ENCODE measurements around the gene TBC1D3E. TPM values are rescaled to one million over a fixed set of nuclear protein-coding genes. Genes with fewer than 3 reads are reported as not detected.
"Not testable (repeated sequence)": the region's sequence is repeated elsewhere in the genome, so short reads cannot be mapped to it uniquely, and the experiment has no call there.

The TBC1D3E gene
- not detected in 2 replicates for total RNA-seq (2014; rRNA removed; shearing (Covaris generic); ENCODE audit: low replicate concordance)

- DNase-seq (ENCODE audit: low read depth); in situ Hi-C loops (cut with HindIII; ENCODE audit: low pct_unique_long_range_greater_than_20kb, low sequenced_read_pairs): not testable (repeated sequence)
Observed at GRCh38 chr17:38127651-38128050, at the start of gene TBC1D3E. TBC1D3E (plus strand) TSS chr17:38127951; CDS start chr17:38129496, 1,545 bp downstream.

- in situ Hi-C loops (cut with HindIII; ENCODE audit: low pct_unique_long_range_greater_than_20kb, low sequenced_read_pairs); DNase-seq (ENCODE audit: low read depth): not testable (repeated sequence)
Observed at GRCh38 chr17:38087344-38087743, 40.4 kb upstream of the TBC1D3E start.

- DNase-seq (ENCODE audit: low read depth), result not testable (repeated sequence)
Observed at GRCh38 chr17:38088120-38088519, 39.6 kb upstream of the TBC1D3E start.

GRCh38 chr17:38094059-38094694, 33.6 kb upstream of the TBC1D3E start:
- in situ Hi-C loops (cut with HindIII; ENCODE audit: low pct_unique_long_range_greater_than_20kb, low sequenced_read_pairs), result not testable (repeated sequence)

More at GRCh38 chr17:38088120-38088519, 39.6 kb upstream of the TBC1D3E start:
- in situ Hi-C loops (cut with HindIII; ENCODE audit: low pct_unique_long_range_greater_than_20kb, low sequenced_read_pairs), result not testable (repeated sequence)

GRCh38 chr17:38099262-38099661, 28.5 kb upstream of the TBC1D3E start:
- DNase-seq (ENCODE audit: low read depth); in situ Hi-C loops (cut with HindIII; ENCODE audit: low pct_unique_long_range_greater_than_20kb, low sequenced_read_pairs): not testable (repeated sequence)

More at GRCh38 chr17:38094059-38094694, 33.6 kb upstream of the TBC1D3E start:
- DNase-seq (ENCODE audit: low read depth), result not testable (repeated sequence)

- in situ Hi-C loops (cut with HindIII; ENCODE audit: low pct_unique_long_range_greater_than_20kb, low sequenced_read_pairs); DNase-seq (ENCODE audit: low read depth): not testable (repeated sequence)
Observed at GRCh38 chr17:38119829-38120228, 7.9 kb upstream of the TBC1D3E start.

GRCh38 chr17:38134860-38135259, 7.1 kb downstream of the TBC1D3E start:
- DNase-seq (ENCODE audit: low read depth); in situ Hi-C loops (cut with HindIII; ENCODE audit: low pct_unique_long_range_greater_than_20kb, low sequenced_read_pairs): not testable (repeated sequence)

Other genes starting within 250 kb of the TBC1D3E start
- gene TBC1D3K, start 203.5 kb upstream of the TBC1D3E start, total RNA-seq (2014; rRNA removed; shearing (Covaris generic); ENCODE audit: low replicate concordance), result not detected in 2 replicates
- 2.8 and 4.3 TPM in 2 replicates for gene TBC1D3L, start 138.9 kb upstream of the TBC1D3E start, total RNA-seq (2014; rRNA removed; shearing (Covaris generic); ENCODE audit: low replicate concordance)
- not detected in 2 replicates for gene TBC1D3D, start 124.0 kb upstream of the TBC1D3E start, total RNA-seq (2014; rRNA removed; shearing (Covaris generic); ENCODE audit: low replicate concordance)
- not detected in 2 replicates for gene TBC1D3C, start 59.3 kb upstream of the TBC1D3E start, total RNA-seq (2014; rRNA removed; shearing (Covaris generic); ENCODE audit: low replicate concordance)
- not detected in 2 replicates for gene TBC1D3, start 64.6 kb downstream of the TBC1D3E start, total RNA-seq (2014; rRNA removed; shearing (Covaris generic); ENCODE audit: low replicate concordance)
- 61.5 and 90.7 TPM in 2 replicates for gene MRPL45, start 169.2 kb downstream of the TBC1D3E start, total RNA-seq (2014; rRNA removed; shearing (Covaris generic); ENCODE audit: low replicate concordance)
- gene GPR179, start 216.0 kb downstream of the TBC1D3E start, total RNA-seq (2014; rRNA removed; shearing (Covaris generic); ENCODE audit: low replicate concordance), result 0.07 TPM in 1 of 2 replicates, not detected in the other
- gene SOCS7, start 223.9 kb downstream of the TBC1D3E start, total RNA-seq (2014; rRNA removed; shearing (Covaris generic); ENCODE audit: low replicate concordance), result 14.4 and 22.5 TPM in 2 replicates